SH-SY5Y (cell line): ENCODE results near the gene ARHGDIB.

Source experiments
- GATA2 ChIP-seq: IDR thresholded peaks from 2 replicates; pipeline ENCODE4 v1.6.1; 2011; ENCODE audit warnings: mild to moderate bottlenecking, low read depth, low read length
- GATA3 ChIP-seq: IDR thresholded peaks from 2 replicates; pipeline ENCODE4 v1.6.1; 2011; ENCODE audit warnings: low read depth, mild to moderate bottlenecking, low read length, moderate library complexity

GRCh38 chr12:14957551-14958168, 3.7 kb downstream of the ARHGDIB start:
- TF ChIP-seq GATA3 (no peak), GATA2 (no peak)
